ENCODE results near the gene SLC28A2.

GRCh38 chr15:45262906-45263461, 10.9 kb downstream of the SLC28A2 start:
- TF ChIP-seq EZH2phosphoT487 (IDR thresholded peaks at IDR 0.05; ENCODE audit: borderline replicate concordance, low read length) (no peak), CTCF (conservative IDR thresholded peaks at IDR 0.05; ENCODE audit: low read depth, low read length) (no peak), EZH2 (IDR thresholded peaks at IDR 0.05; ENCODE audit: low read length, unreplicated experiment) (no peak)

All from PC-3 (cell line).